Astrocyte (in vitro differentiated cells and primary cell): ENCODE data around the gene RAB14.

Experiments used
- EZH2 ChIP-seq: IDR thresholded peaks from 2 replicates; pipeline ENCODE4 v1.6.1; 2012; ENCODE audit warnings: mild to moderate bottlenecking, low read length, inconsistent platforms; ENCODE audit not compliant: insufficient read depth
- TF ChIP-seq, protein P1 (sequence below): IDR thresholded peaks from 2 replicates; pipeline ENCODE4 v1.5.1; 2011; ENCODE audit warnings: low read depth, mild to moderate bottlenecking, inconsistent platforms, low read length, moderate library complexity; ENCODE audit not compliant: insufficient read depth

DNA sequence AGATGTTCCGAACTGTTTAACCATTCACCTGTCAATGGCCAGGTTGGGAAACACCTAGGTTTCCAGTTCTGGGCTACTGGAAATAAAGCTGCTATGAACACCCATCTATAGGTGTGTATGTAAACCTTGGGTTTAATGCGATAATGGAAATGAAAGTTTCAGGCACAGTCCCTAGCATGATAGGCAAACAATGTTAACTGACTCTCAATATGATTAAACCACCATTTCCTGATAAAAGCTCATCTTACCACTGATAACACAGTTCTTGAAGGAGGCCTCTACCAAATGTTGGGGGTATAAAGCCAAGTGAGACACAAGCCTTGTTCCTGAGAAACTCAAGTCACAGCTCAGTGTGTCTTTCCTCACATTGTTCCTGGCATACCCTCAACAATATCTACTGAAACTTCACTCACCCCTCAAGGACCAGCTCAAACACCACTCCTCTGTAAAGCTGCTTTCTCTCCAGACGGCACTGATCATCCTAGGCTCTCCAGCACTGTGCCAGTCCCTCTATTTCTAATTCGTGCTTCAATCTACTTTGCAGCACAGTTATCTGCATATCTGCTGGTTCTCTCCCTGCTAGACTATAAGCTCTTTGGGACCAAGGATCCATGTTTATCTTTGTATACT lies 15.8 kb downstream of the RAB14 start:
- TF ChIP-seq, protein P1, sequence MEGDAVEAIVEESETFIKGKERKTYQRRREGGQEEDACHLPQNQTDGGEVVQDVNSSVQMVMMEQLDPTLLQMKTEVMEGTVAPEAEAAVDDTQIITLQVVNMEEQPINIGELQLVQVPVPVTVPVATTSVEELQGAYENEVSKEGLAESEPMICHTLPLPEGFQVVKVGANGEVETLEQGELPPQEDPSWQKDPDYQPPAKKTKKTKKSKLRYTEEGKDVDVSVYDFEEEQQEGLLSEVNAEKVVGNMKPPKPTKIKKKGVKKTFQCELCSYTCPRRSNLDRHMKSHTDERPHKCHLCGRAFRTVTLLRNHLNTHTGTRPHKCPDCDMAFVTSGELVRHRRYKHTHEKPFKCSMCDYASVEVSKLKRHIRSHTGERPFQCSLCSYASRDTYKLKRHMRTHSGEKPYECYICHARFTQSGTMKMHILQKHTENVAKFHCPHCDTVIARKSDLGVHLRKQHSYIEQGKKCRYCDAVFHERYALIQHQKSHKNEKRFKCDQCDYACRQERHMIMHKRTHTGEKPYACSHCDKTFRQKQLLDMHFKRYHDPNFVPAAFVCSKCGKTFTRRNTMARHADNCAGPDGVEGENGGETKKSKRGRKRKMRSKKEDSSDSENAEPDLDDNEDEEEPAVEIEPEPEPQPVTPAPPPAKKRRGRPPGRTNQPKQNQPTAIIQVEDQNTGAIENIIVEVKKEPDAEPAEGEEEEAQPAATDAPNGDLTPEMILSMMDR, result no peak
- TF ChIP-seq EZH2, result no peak
